ENCODE measurements around the gene MOK.
A peak's percentile ranks its signal among the peaks of the same experiment; 100 is the strongest.
"Not testable (repeated sequence)": the region's sequence is repeated elsewhere in the genome, so short reads cannot be mapped to it uniquely, and the experiment has no call there.

The MOK gene

GRCh38 chr14:102304611-102305506, at the start of gene MOK:
TSS of gene MOK (minus strand) at chr14:102305164. CDS start at chr14:102304968, 196 bp downstream.
- DNase-seq (ENCODE audit: low spot score) = peak; percentile 97

- DNase-seq (ENCODE audit: low spot score) = no peak
Measured at GRCh38 chr14:102353126-102353619, 48.2 kb upstream of the MOK start.

- DNase-seq (ENCODE audit: low spot score) = no peak
Measured at GRCh38 chr14:102352213-102352612, 47.2 kb upstream of the MOK start.

- not testable (repeated sequence) for DNase-seq (ENCODE audit: low spot score)
Measured at GRCh38 chr14:102351593-102351992, 46.6 kb upstream of the MOK start.

- no peak for DNase-seq (ENCODE audit: low spot score)
Measured at GRCh38 chr14:102351023-102351422, 46.1 kb upstream of the MOK start.

GRCh38 chr14:102348376-102348775, 43.4 kb upstream of the MOK start:
- no peak for DNase-seq (ENCODE audit: low spot score)

GRCh38 chr14:102346645-102347044, 41.7 kb upstream of the MOK start:
- no peak for DNase-seq (ENCODE audit: low spot score)

- no peak for DNase-seq (ENCODE audit: low spot score)
Measured at GRCh38 chr14:102345232-102345631, 40.3 kb upstream of the MOK start.

GRCh38 chr14:102344485-102344884, 39.5 kb upstream of the MOK start:
- no peak for DNase-seq (ENCODE audit: low spot score)

- DNase-seq (ENCODE audit: low spot score) = no peak
Measured at GRCh38 chr14:102344084-102344483, 39.1 kb upstream of the MOK start.

- no peak for DNase-seq (ENCODE audit: low spot score)
Measured at GRCh38 chr14:102342238-102342637, 37.3 kb upstream of the MOK start.

- no peak for DNase-seq (ENCODE audit: low spot score)
Measured at GRCh38 chr14:102341566-102341965, 36.6 kb upstream of the MOK start.

- no peak for DNase-seq (ENCODE audit: low spot score)
Measured at GRCh38 chr14:102338724-102339123, 33.8 kb upstream of the MOK start.

- DNase-seq (ENCODE audit: low spot score) = no peak
Measured at GRCh38 chr14:102335163-102335562, 30.2 kb upstream of the MOK start.

GRCh38 chr14:102333795-102334705, 29.1 kb upstream of the MOK start:
- DNase-seq (ENCODE audit: low spot score) = no peak

GRCh38 chr14:102333390-102333789, 28.4 kb upstream of the MOK start:
- no peak for DNase-seq (ENCODE audit: low spot score)

GRCh38 chr14:102330806-102331205, 25.8 kb upstream of the MOK start:
- DNase-seq (ENCODE audit: low spot score) = no peak

GRCh38 chr14:102329381-102329780, 24.4 kb upstream of the MOK start:
- DNase-seq (ENCODE audit: low spot score) = not testable (repeated sequence)

GRCh38 chr14:102326583-102326982, 21.6 kb upstream of the MOK start:
- no peak for DNase-seq (ENCODE audit: low spot score)

- no peak for DNase-seq (ENCODE audit: low spot score)
Measured at GRCh38 chr14:102325791-102326345, 20.9 kb upstream of the MOK start.

GRCh38 chr14:102323102-102323501, 18.1 kb upstream of the MOK start:
- DNase-seq (ENCODE audit: low spot score) = peak; percentile 76
